HG03442 (cell line): ENCODE data around the gene AKR1E2.

Source experiments
- ATAC-seq: cut with Tn5 transposase; IDR thresholded peaks from one replicate; pipeline ENCODE4 v1.9.1; 2021; ENCODE audit warnings: mild to moderate bottlenecking, moderate library complexity; ENCODE audit not compliant: unreplicated experiment

The AKR1E2 gene

GRCh38 chr10:4825868-4826791 is at the start of gene AKR1E2:
AKR1E2 (plus strand) TSS chr10:4826207; CDS start chr10:4826325, 118 bp downstream.
- peak; percentile 74 for ATAC-seq

DNA sequence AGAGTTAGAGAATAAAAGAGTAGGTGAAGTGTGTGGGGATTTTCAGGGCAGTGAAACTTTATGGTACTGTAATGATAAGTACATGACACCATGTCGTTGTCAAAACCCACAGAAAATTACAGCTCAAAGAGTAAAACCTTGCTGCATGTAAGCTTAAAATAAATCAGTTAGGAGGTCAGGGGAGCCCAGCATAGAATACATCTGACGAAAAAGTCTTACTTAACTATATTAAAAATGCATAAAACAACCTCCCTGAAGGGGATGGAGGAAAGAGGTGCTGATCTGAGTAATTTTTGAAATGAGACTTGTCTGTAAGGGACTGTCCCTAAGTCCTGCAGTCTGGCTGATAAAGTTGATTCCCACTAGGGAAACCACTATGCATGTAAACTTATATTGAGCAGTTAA is 49.8 kb upstream of the AKR1E2 start:
- peak; percentile 60 for ATAC-seq

- ATAC-seq = no peak
Observed at GRCh38 chr10:4778761-4779160, 47.2 kb upstream of the AKR1E2 start.

DNA sequence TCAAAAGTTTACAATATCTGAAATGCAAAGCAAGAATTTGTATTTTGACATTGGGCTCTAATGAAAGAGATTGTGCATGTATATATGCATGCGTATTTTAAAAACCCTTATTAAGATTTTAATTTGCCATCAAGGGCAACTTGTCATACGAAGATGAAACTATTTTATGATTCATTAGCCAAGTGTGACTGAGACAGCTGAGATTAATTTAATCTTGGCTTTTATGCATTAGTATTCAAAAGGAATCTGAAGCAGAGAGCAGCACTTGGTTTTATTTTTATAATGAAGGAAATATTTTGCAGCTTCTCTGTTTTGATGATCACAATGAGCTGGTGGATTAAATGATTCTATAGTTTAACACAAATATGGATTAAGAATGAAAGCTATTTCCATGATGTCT is 45.9 kb upstream of the AKR1E2 start:
- ATAC-seq = no peak

GRCh38 chr10:4780782-4781181 is 45.2 kb upstream of the AKR1E2 start:
- ATAC-seq = no peak

DNA sequence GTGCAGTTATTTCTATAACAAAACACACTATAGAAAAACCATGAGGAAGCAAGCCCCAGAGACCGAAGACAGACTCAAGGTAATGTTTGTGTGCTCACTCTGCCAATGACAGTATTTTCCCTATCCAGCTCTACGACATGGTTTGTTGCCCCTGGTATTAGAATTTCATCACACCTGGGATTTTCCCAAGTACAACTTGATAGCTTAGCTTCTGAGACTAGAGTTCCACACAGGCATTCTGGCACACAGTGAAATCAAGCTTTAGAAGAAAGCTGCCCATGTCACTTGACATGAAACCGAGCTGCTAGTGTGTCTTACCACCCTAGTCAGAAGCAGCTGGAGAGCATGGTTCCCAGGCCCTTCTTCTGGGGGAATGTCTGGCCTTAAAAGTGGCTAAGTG is 44.1 kb upstream of the AKR1E2 start:
- ATAC-seq = no peak

DNA sequence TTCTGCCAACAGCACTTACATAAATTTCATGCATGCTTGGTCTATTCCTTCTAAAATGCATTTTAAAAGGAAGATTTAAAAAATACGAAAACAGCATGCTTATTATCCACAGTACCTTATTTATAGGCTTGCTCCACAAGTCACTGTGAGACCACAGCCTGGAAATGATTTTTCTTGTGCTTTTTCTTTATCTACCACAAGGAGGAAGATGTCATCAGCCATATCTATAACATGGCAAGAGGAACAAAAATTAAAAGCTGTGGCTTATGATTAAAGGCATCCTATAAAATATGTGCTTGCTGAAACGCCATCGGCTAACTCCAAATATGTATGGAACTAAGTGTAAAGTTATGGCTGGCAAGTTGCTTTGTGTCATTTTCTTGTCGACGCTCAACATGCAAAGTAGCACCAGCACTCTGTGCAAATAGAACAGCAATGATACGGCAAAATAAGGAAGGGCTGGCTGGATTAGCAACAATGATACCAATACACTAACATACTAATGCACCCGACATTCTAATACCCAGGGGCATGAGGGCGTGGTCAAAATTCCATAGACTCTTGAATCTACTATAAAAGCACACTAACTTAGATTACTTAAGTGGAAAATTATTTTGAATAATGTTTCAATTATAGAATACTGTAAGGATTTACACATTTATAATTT is 41.2 kb upstream of the AKR1E2 start:
- no peak for ATAC-seq

DNA sequence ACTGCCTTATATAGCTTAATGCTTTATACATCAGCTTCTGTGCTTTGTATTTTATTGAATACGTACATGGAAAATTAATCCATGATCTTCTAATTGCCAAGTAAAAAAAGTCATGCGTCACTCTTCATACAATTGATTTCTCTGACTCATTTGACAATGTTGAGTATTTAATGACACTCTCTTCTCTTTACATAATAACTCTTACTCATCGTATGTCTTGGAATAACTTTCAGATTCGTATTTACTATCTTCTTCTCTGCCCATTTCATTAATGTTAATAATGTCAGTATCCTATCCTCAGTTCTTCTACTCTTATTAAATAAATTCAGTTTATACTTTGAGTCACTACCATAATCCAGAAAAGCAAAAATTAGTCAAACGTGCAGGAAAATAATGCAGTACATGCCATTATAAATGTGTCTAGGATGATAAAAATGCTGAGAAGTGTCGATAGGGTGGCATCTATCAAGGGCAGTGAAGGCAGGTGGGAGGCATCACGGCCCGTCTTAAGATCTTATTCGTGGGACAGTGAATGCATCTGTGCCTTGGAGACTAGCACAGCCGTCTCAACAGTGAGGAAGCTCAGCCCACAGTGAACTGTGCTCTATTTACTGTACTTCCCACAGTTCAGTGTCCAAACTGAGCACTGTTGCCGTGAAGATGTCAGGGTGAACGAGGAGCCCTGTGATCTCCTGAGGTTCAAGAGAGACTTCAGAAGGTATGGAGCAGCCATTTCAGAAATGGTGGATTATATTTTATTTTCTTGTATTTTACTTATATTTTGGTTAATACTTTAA is 39.8 kb upstream of the AKR1E2 start:
- ATAC-seq = no peak

GRCh38 chr10:4790045-4790444 is 36.0 kb upstream of the AKR1E2 start:
- no peak for ATAC-seq

- ATAC-seq = no peak
Observed at GRCh38 chr10:4790922-4791321, 35.1 kb upstream of the AKR1E2 start.

GRCh38 chr10:4792381-4792780 is 33.6 kb upstream of the AKR1E2 start:
- ATAC-seq = no peak

DNA sequence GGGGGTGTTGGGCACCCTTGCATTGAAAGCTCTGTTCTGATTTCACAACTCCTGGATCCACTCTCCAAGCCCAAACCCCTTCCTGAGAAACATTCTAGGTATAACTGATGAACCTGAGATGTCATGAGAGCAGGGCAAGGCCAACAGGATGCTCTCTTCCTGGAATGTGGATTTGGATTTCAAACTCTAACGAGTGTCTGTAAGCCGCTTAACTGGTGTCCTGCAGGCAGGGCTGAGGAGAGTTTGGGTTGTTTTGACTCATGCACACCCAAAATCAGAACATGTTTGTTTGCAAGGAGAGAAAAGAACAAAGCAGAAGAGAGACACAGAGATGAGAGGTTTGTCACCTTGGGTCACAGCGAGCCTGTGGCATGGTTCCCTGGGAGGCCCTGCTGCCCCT is 24.6 kb upstream of the AKR1E2 start:
- ATAC-seq = no peak

DNA sequence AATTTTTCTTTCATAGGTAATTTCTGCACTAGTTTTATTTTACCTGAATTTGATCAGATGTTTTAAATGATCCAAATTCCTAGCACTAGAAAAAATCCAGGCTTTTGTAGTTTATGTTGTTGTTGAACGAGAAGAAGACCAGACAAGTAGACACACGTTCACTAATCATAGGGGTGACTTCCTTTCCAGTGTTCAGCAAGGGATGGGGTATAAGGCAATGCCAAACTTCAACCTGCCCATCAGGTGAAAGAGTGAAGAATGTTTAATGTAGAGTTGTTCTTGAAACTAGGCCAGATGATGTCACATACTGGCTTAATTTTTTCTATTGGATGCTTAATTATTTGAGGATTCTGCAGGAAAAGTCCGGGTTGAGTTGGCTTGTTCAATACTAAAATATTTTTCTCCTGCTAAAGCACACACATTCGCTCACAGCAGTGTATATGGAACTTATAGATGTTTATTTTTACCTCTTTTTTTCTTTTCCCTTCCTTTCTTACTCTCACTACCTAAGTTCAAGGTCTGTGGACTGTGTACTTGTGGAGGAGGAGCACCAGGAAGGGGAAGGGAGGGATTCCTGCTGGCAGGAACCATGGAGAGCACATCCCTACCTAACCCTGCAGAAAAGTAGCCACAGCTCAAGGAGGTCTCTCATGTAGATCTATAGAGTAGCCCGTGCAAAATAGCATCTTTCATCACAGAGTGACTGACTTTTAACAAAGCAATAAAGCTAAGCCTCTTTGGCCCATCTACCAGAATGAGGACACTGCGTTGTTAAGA is 23.1 kb upstream of the AKR1E2 start:
- no peak for ATAC-seq

DNA sequence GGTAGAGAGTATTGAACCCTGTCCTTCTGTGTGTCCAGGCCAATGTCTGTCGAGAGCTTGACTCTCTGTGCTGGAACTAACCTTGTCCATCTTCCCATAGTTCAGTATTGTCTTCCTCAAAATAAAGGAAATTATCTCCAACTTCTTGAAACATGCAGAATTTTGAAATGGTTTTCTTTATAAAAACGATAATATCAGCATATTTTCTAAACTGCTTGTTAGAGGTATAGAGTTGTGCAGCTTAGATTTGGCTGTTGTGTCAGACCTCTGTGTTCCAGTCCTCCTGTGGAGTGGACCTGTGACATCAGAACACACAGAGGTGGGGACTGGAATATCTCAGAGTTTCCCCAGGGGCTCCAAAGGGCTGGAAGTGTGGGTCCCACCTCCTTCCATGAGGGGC is 22.2 kb upstream of the AKR1E2 start:
- no peak for ATAC-seq

GRCh38 chr10:4804465-4804864 is 21.5 kb upstream of the AKR1E2 start:
- ATAC-seq = no peak

DNA sequence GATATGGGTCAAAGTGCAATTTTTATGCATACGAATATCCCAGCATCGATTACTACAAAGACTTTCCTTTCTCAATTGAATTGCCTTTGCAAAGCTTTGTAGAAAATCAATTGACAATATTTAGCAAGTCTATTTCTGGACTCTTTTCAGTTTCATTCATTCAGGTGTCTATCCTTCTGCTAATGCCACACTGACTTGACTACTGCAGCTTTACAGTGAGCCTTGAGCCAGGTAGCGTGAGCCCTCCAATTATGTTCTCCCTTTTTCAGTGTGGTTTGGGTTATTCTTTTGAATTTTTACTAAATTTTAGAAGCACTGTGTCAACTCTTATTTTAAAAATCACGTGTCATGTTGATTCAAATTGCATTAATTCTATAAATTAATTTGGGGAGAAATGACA is 19.5 kb upstream of the AKR1E2 start:
- no peak for ATAC-seq

DNA sequence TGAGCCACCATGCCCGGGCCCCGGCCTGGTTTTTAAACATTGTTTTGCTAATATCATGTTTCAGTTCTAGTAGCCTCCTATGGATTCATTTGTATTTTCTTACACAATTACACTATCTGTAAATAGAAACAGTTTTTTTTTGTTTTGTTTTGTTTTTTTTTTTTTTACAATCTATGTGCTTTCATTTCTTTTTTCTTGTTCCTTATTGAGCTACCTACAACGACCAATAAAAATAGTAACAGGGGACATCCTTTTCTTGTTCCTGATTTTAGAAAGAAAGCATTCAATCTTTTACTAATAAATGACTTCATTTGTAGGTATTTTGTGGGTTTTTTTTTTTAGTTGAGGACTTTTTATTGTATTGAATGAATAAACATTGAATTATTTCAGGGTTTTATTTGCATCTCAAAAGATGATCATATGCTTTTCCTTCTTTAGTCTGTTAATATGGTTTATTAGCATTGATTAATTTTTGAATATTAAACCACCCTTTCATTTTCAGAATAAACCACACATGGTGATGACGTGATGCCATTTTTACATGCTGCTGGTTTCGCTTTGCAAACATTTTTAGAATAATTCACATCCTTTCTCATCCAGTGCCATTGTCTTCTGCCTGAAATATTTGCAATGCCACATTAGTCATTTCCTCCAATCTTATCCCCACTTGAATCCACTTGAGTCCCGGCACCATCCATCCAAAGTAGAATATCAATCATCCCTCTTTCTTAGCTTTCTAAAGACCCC is 18.1 kb upstream of the AKR1E2 start:
- ATAC-seq = peak; percentile 59

DNA sequence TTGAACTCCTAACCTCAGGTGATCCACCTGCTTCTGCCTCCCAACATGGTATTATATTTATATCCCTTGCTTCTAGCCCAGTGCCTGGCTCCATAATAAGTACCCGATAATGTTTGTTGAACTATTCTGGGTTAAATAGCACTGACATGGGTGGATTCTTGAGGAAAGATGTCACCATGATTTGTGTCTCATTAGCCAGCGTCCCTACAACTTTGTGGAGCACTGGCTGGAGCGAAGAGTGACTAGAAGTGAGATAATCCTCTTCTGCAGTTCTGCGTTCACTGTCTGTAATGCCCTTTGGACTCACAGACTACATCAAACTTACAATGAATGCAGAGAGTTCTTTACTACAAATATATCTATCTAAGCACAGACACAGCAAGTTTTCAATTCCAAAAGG is 16.9 kb upstream of the AKR1E2 start:
- ATAC-seq = no peak

GRCh38 chr10:4810092-4810491 is 15.9 kb upstream of the AKR1E2 start:
- no peak for ATAC-seq

- ATAC-seq = no peak
Observed at GRCh38 chr10:4812046-4812445, 14.0 kb upstream of the AKR1E2 start.
